Stimulated activated CD4-positive, alpha-beta T cell treated with anti-CD3 and anti-CD28 coated beads, Interleukin-12 subunit alpha, Interleukin-12 subunit beta, amount 100 ng/mL, for 24 hours (primary cell): ENCODE data around the gene LGALS16.
A peak's percentile ranks its signal among the peaks of the same experiment; 100 is the strongest.
"Not testable (repeated sequence)": the region's sequence is repeated elsewhere in the genome, so short reads cannot be mapped to it uniquely, and the experiment has no call there.

Experiments used
- DNase-seq, 2 experiments: peaks; one replicate each; pipeline ENCODE4 v3.0.0-alpha.2; 2020; ENCODE audit warnings: low read depth in 2 of 2

The LGALS16 gene

DNA sequence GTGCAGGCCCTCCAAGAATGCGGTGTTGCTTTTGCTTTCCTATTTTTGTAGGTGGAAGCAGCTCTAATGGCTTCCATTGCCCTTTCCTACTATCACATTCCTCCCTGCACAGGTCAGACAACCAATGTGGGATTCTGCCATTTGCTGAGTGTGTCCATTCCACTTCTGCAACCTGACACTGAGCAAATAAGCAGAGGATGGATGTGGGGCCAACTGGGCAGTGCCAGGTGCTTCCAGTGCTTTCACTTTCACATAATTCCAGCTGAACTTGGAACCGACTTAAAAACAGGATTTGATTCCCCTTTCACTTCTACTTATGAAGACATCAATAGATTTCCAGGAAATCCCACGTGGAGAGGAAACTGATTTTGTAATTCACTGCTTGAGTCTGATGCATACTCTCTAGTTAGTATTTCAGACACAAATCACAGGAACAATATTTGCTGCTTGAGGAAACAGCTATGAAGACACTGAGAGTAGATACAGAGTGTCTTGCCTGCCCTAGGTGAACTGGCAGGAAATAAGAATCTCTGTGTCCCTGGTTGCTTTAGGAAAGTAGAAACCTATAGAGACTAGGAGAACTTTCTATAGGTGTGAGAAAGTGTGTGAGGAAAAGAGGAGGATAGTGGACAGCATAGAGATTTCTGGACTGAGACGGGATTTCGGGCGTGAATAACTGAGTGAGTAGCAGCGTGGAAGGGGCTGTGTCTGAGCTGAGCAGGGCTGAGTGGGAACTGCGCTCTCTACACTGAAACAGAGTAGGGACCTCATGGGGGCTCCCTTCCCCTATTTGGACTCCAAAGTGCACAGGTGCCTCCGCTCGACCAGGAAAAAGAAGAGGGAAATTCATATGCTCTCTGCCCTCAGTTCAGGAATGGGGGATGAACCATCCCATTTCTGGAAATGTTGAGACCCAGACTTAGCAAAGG lies 22.5 kb downstream of the LGALS16 start:
- no peak for DNase-seq

GRCh38 chr19:39679056-39679790 lies 23.5 kb downstream of the LGALS16 start:
- DNase-seq, result peak in 1 of 2 experiments; percentile 48

GRCh38 chr19:39679791-39680168 lies 24.1 kb downstream of the LGALS16 start:
- DNase-seq, result peak; percentile 38 to 48

DNA sequence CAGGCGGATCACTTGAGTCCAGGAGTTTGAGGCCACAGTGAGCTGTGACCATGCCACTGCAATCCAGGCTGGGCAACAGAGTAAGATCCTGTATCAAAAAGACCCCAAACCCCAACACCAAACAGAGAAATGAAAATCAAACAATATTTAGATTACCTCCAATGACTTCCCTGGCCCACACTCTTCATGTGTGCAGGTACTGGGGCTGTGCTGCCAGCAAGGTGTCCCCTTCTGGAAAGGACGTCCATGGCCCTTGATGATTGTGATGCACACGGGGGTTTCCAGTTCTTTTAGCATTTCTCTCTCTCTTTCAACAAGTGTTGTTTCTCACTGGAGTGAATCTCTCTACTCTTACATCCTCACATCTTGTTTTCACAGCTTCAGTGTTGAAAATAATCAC lies 24.9 kb downstream of the LGALS16 start:
- DNase-seq, result no peak

DNA sequence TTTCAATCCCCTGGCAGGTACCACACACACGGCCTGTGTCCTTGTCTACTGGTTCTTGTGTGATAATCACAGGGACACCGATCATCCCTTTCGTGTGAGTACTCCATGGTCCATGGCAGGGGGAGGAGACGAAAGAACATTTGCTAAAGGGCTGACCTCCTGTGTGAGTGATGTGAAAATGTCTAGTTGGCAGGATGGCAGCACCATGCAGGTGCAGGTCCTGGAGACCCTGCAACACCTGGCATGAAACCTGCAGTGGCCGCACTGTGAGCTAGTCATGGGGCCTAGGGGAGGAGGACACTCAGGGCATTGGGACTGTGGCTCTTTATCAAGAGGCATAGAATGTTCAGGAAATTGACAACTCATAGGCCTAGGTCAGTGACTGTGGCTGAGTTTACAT lies 25.7 kb downstream of the LGALS16 start:
- DNase-seq, result no peak

- no peak for DNase-seq
Observed at GRCh38 chr19:39684267-39684666, 28.6 kb downstream of the LGALS16 start.

GRCh38 chr19:39686739-39687138 lies 31.0 kb downstream of the LGALS16 start:
- DNase-seq, result no peak

DNA sequence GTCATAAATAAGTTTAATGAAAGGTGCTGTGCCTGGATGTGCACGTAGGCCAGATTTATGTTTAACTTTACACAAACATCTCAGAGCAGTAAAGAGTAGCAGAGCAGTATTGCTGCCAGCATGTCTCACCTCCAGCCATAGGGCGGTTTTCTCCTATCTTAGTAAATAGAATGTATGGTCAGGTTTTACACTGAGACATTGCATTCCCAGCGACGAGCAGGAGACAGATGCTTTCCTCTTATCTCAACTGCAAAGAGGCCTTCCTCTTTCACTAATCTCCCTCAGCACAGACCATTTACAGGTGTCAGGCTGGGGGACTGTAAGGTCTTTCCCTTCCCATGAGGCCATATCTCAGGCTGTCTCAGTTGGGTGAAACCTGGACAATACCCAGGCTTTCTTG lies 32.9 kb downstream of the LGALS16 start:
- not testable (repeated sequence) for DNase-seq

- DNase-seq, result no peak
Observed at GRCh38 chr19:39692166-39692565, 36.5 kb downstream of the LGALS16 start.

DNA sequence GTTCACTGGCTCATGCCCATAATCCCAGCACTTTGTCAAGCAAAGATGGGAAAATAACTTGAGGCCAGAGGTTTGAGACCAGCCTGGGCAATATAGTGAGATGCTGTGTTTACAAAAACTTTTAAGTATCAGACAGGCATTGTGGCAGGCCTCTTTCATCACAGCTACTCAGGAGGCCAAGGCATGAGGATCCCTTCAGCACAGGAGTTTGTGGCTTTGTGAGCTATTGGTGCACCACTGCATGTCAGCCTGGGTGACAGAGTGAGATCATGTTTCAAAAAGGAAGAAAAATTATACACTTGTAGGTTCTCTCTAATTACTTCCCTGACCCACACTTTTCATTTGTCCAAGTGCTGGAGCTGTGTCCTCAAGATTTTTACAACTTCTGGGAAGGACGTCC lies 37.1 kb downstream of the LGALS16 start:
- no peak for DNase-seq

DNA sequence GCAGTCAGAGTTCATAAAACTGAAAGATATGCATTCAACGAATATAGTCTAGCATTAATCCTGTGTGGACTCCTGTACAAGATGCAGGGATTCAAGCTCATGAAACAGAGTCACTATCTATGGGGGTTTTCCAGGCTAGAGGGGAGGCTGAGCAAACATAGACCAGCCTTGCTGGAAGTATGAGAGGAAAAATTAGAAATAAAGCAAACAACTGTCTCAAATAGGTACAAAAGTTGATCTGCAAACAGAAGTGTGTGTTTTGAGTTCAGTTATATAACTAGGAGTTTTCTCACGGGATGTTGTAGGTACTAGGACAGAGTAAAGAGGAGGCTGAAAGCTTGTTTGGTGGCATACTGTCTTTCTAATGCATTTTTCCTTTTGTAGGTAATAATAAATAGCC lies 40.0 kb downstream of the LGALS16 start:
- DNase-seq, result no peak

DNA sequence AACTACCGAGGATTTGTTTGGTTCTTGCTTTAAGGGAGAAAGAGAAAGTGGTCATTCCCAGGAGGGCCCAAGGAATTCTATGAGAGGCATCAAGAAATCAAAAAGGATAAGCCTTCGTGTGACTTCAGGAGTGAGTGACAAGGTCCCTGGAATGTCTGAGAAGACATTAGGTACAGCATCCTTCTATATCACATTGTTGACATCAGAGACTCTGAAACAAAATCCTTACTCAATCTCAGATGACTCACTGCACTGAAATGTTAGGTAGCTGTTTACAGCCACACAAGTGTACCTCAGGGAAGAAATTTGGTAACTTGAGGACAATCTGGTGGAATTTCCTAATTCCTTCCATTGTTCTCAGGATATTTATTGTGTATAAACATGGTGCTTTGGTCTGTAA lies 40.7 kb downstream of the LGALS16 start:
- DNase-seq, result no peak

- DNase-seq, result no peak
Observed at GRCh38 chr19:39698535-39698934, 42.8 kb downstream of the LGALS16 start.

DNA sequence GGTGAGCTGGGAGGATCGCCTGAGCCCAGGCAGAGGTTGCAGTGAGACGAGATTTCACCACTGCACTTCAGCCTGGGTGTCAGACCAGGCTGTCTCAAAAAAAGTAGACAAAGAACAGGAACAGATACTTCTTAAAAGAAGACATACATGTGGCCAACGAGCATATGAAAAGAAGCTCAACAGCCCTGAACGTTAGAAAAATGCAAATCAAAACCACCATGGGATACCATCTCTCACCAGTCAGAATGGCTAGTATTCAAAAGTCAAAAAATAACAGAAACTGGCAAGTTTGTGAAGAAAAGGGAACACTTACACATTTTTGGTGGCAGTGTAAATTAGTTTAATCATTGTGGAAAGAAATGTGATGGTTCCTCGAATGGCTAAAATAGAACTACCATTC lies 45.6 kb downstream of the LGALS16 start:
- no peak for DNase-seq

- DNase-seq, result no peak
Observed at GRCh38 chr19:39704181-39705044, 48.7 kb downstream of the LGALS16 start, which contains the start of gene LGALS14. LGALS14 (plus strand) TSS chr19:39704481; CDS start chr19:39704529, 48 bp downstream.

DNA sequence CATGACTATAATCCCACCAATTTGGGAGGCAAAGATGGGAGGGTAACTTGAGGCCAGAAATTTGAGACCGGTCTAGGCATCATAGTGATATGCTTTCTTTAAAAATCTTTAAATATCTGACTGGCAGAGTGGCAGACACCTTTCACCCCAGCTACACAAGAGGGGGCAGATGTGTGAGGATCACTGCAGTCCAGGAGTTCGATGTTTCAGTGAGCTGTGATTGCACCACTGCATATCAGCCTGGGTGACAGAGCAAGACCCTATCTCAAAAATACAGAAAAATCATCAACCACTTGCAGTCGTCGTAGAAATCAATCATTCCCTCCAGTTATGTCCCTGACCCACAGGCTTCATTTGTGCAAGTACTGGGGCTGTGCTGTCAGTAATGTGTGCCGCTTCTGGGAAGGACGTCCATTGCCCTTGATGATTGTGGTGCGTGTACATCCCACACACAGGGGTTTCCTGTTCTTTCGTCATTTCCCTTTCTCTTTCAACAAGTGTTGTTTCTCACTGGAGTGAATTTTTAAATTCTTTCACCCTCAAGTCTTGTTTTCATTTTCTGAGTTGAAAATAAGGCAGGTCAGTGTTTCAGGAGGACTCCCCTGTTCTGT lies 50.0 kb downstream of the LGALS16 start:
- DNase-seq, result no peak

DNA sequence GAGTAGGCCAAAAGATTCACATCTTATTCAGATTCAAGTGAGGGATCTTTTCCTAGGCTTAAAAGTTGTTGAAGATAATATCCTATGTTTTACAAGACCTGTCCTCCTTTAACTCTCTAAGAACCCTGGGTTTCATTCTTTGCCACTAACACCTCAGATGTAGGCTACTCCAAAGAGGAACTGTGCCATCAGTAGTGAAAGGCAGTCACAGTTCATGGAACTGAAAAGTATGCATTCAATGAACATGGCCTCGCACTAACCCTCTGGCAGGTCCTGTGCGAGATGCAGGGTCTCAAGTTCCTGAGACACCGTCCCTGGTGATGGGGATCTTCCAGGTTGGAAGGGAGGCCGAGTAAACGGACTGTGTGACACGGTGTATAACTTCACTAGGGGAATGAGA lies 52.9 kb downstream of the LGALS16 start:
- DNase-seq, result no peak

DNA sequence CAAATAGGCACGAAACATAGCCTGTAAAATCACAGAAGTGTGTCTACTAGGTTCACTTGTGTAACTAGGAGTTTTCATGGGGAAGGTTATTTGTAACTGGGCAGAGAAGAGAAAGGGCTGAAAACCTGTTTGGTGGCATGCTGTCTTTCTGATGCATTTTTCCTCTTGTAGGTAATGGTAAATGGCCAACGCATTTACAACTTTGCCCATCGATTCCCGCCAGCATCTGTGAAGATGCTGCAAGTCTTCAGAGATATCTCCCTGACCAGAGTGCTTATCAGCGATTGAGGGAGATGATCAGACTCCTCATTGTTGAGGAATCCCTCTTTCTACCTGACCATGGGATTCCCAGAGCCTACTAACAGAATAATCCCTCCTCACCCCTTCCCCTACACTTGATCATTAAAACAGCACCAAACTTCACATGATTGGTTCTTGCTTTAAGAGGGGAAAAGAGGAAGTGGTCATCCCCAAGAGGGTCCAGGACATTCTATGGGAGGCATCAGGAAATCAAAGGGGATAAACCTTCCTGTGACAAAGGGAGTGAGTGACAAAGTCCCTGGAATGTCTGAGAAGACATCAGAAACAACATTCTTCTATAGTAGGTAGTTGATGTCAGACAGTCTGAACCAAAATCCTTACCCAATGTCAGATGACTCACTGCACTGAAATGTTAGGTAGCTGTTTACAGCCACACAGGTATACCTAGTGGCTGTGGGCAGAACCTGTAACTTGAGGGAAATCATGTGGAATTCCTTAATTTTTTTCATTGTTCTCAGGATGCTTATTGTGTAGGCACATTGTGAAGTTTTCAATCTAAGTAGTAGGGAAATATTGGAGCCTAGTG lies 53.5 kb downstream of the LGALS16 start:
- no peak for DNase-seq
